HepG2 (cell line): ENCODE results near the gene MTHFR. TPM values are rescaled to one million over a fixed set of nuclear protein-coding genes. Genes with fewer than 3 reads are reported as not detected.

Experiments used
- AHDC1 ChIP-seq: sonication (generic); formaldehyde crosslinking; IDR thresholded peaks from 2 replicates; pipeline ENCODE4 v1.5.1; 2020; ENCODE audit warnings: mild to moderate bottlenecking, missing genetic modification reagents, borderline replicate concordance
- ETV5 ChIP-seq: IDR thresholded peaks from 2 replicates; pipeline ENCODE4 v1.6.1; 2018; ENCODE audit warnings: missing biosample characterization, missing genetic modification reagents, inconsistent platforms, borderline replicate concordance
- FOXA1 ChIP-seq, 2 experiments: fragments of 450-650 bp in 1 of 2; sonication (generic) in 1 of 2; formaldehyde crosslinking in 1 of 2; IDR thresholded peaks; 2 replicates each; pipeline versions ENCODE4 v1.4.0 to v1.6.1; 2016 to 2020; ENCODE audit warnings: missing genetic modification reagents in 1 of 2
- HNRNPK ChIP-seq: fragments of 200-400 bp; formaldehyde crosslinking; IDR thresholded peaks from 2 replicates; pipeline ENCODE4 v1.6.1; 2018; ENCODE audit warnings: low read length, low read depth, moderate library complexity, mild to moderate bottlenecking; ENCODE audit not compliant: poor library complexity, severe bottlenecking
- MEF2D ChIP-seq: sonication (generic); formaldehyde crosslinking; IDR thresholded peaks from 2 replicates; pipeline ENCODE4 v1.5.1; 2020; ENCODE audit warnings: mild to moderate bottlenecking, missing genetic modification reagents
- MIXL1 ChIP-seq: IDR thresholded peaks from 2 replicates; pipeline ENCODE4 v1.6.1; 2016
- MLX ChIP-seq: IDR thresholded peaks from 2 replicates; pipeline ENCODE4 v1.6.1; 2016
- MTF1 ChIP-seq: sonication (generic); formaldehyde crosslinking; IDR thresholded peaks from 2 replicates; pipeline ENCODE4 v1.5.0; 2020; ENCODE audit warnings: missing genetic modification reagents
- NFE2 ChIP-seq: sonication (generic); formaldehyde crosslinking; IDR thresholded peaks from 2 replicates; pipeline ENCODE4 v1.4.0; 2020; ENCODE audit warnings: missing genetic modification reagents
- NFIB ChIP-seq: sonication (generic); formaldehyde crosslinking; IDR thresholded peaks from 2 replicates; pipeline ENCODE4 v1.9.0; 2021; ENCODE audit warnings: missing genetic modification reagents, mild to moderate bottlenecking, borderline replicate concordance
- NR3C1 ChIP-seq: sonication (generic); formaldehyde crosslinking; IDR thresholded peaks from 2 replicates; pipeline ENCODE4 v1.4.0; 2020; ENCODE audit warnings: missing genetic modification reagents
- PBX2 ChIP-seq: IDR thresholded peaks from 2 replicates; pipeline ENCODE4 v1.6.1; 2016; ENCODE audit warnings: control low read depth
- SNAI1 ChIP-seq: sonication (generic); formaldehyde crosslinking; IDR thresholded peaks from 2 replicates; pipeline ENCODE4 v1.5.0; 2020; ENCODE audit warnings: mild to moderate bottlenecking, missing genetic modification reagents, borderline replicate concordance
- U2AF1 ChIP-seq: fragments of 200-400 bp; formaldehyde crosslinking; optimal IDR thresholded peaks from 2 replicates; pipeline ENCODE3; 2017; ENCODE audit warnings: mild to moderate bottlenecking, low read depth, low read length
- U2AF2 ChIP-seq: fragments of 200-400 bp; formaldehyde crosslinking; IDR thresholded peaks from 2 replicates; pipeline ENCODE4 v1.6.1; 2017; ENCODE audit warnings: low read depth, mild to moderate bottlenecking, low read length
- WIZ ChIP-seq: sonication (generic); formaldehyde crosslinking; IDR thresholded peaks from 2 replicates; pipeline ENCODE4 v1.5.1; 2020; ENCODE audit warnings: mild to moderate bottlenecking, missing genetic modification reagents
- ZNF3 ChIP-seq: IDR thresholded peaks from 2 replicates; pipeline ENCODE4 v1.7.0; 2017; ENCODE audit warnings: inconsistent platforms
- ZNF441 ChIP-seq: sonication (generic); formaldehyde crosslinking; IDR thresholded peaks from 2 replicates; pipeline ENCODE4 v1.7.0; 2021; ENCODE audit warnings: missing genetic modification reagents, borderline replicate concordance
- ZNF639 ChIP-seq: conservative IDR thresholded peaks from 2 replicates; pipeline ENCODE4 v1.6.1; 2018; ENCODE audit warnings: missing genetic modification reagents
- ZNF784 ChIP-seq: sonication (generic); formaldehyde crosslinking; IDR thresholded peaks from 2 replicates; pipeline ENCODE4 v1.5.1; 2020; ENCODE audit warnings: missing genetic modification reagents, mild to moderate bottlenecking, borderline replicate concordance
- polyA plus RNA-seq, 8 experiments: library from polyadenylated mRNA; depleted of rRNA in 3 of 8; stranded (reverse) in 7 of 8; unstranded in 1 of 8; fragments of >200 nt; fragmentation: Illumina TruSeq in 4 of 8; extraction: Trizol in 4 of 8; gene quantifications; 2 replicates each; pipeline versions ENCODE4 v1.2.1 to v1.2.3, GENCODE V29; 2011 to 2016; ENCODE audit warnings: low read depth in 4 of 8, missing spikeins in 1 of 8, mixed read lengths in 1 of 8; ENCODE audit not compliant: insufficient read depth in 1 of 8
- total RNA-seq, 5 experiments: library from RNA; depleted of rRNA; stranded (reverse); fragments of >200 nt; fragmentation: Illumina TruSeq; extraction: Trizol; gene quantifications; 2 replicates each; pipeline ENCODE4 v1.2.3, GENCODE V29; 2016; ENCODE audit warnings: low read depth in 1 of 5

MTHFR gene
- total and polyA plus RNA-seq, 2 of the 13 experiments (the other 11 are each of a cell fraction or from before 2014, with no cell fraction given) = 3.8 to 8.2 TPM

GRCh38 chr1:11842154-11843041 is 36.6 kb upstream of the MTHFR start (continued):
- TF ChIP-seq NFIB (CRISPR knock-in tag) (no peak), ZNF639 (CRISPR knock-in tag) (peak; percentile 57; the same call in 1 of the 2 replicates), MEF2D (peak; percentile 86), FOXA1 (IDR thresholded peaks at IDR 0.05) (no peak), FOXA1 (CRISPR knock-in tag; IDR thresholded peaks at IDR 0.05) (peak; percentile 75), PBX2 (no peak), ETV5 (peak; percentile 98), WIZ (CRISPR knock-in tag) (no peak), MTF1 (CRISPR knock-in tag) (no peak; the same call in 1 of the 2 replicates), ZNF441 (CRISPR knock-in tag) (no peak; the same call in 1 of the 2 replicates), HNRNPK (no peak), U2AF1 (no peak), AHDC1 (peak; percentile 81; the same call in 1 of the 2 replicates), MLX (peak; percentile 89), ZNF3 (no peak), SNAI1 (CRISPR knock-in tag) (no peak), U2AF2 (no peak), NR3C1 (no peak), MIXL1 (CRISPR knock-in tag) (peak; percentile 41; the same call in 1 of the 2 replicates), NFE2 (CRISPR knock-in tag) (no peak), ZNF784 (peak; percentile 76; the same call in 1 of the 2 replicates)
